Endodermal cell (in vitro differentiated cells): ENCODE results near the gene SEMA4F. TPM values are rescaled to one million over a fixed set of nuclear protein-coding genes. Genes with fewer than 3 reads are reported as not detected.

Source experiments
- DNase-seq: peaks from one replicate; pipeline ENCODE4 v3.0.0-alpha.2; 2017
- H3K27ac ChIP-seq: 2 replicates; pipeline ENCODE4 v1.5.1; 2013; ENCODE audit warnings: mild to moderate bottlenecking, low read depth, low read length, moderate library complexity
- H3K27me3 ChIP-seq: 2 replicates; pipeline ENCODE4 v1.6.1; 2013; ENCODE audit warnings: mild to moderate bottlenecking, low read length, moderate library complexity; ENCODE audit not compliant: insufficient read depth, control insufficient read depth, poor library complexity, severe bottlenecking
- H3K36me3 ChIP-seq: 2 replicates; pipeline ENCODE4 v1.7.0; 2013; ENCODE audit warnings: mild to moderate bottlenecking, low read length, moderate library complexity; ENCODE audit not compliant: control insufficient read depth, insufficient read depth
- H3K4me1 ChIP-seq: one replicate; pipeline ENCODE4 v1.7.0; 2013; ENCODE audit warnings: low read length; ENCODE audit not compliant: control insufficient read depth, insufficient read depth
- H3K4me3 ChIP-seq: 2 replicates; pipeline ENCODE4 v1.5.1; 2013; ENCODE audit warnings: mild to moderate bottlenecking, low read length, moderate library complexity
- H3K9ac ChIP-seq: 2 replicates; pipeline ENCODE4 v1.6.1; 2013; ENCODE audit warnings: mild to moderate bottlenecking, low read length, moderate library complexity; ENCODE audit not compliant: poor library complexity, severe bottlenecking; ENCODE audit errors: extremely low read depth
- H3K9me3 ChIP-seq: 2 replicates; pipeline ENCODE4 v1.6.1; 2013; ENCODE audit warnings: mild to moderate bottlenecking, low read length, moderate library complexity; ENCODE audit not compliant: control insufficient read depth
- H3K27ac Mint-ChIP-seq: 2 replicates; pipeline ENCODE4 v1.8.0; 2020; ENCODE audit warnings: mixed read lengths
- H3K27me3 Mint-ChIP-seq: 2 replicates; pipeline ENCODE4 v1.8.0; 2021; ENCODE audit warnings: mild to moderate bottlenecking, mixed read lengths; ENCODE audit not compliant: insufficient read depth
- H3K36me3 Mint-ChIP-seq: 2 replicates; pipeline ENCODE4 v1.8.0; 2020; ENCODE audit warnings: low read depth, mixed read lengths
- H3K4me1 Mint-ChIP-seq: 2 replicates; pipeline ENCODE4 v1.8.0; 2020; ENCODE audit warnings: mixed read lengths
- H3K4me3 Mint-ChIP-seq: 2 replicates; pipeline ENCODE4 v1.8.0; 2020; ENCODE audit warnings: mild to moderate bottlenecking, moderate library complexity, mixed read lengths
- H3K9me3 Mint-ChIP-seq: 2 replicates; pipeline ENCODE4 v1.8.0; 2020; ENCODE audit warnings: mild to moderate bottlenecking, mixed read lengths
- CTCF ChIP-seq: fragments of 200-600 bp; sonication (generic); conservative IDR thresholded peaks from 2 replicates; pipeline ENCODE4 v1.5.0; 2021; ENCODE audit warnings: antibody characterized with exemption, mild to moderate bottlenecking
- WGBS, 2 experiments: methylation state at CpG; one replicate each; pipeline versions ENCODE4 v1.1.5 to v1.1.7; 2013; ENCODE audit warnings: missing lambda C conversion rate in 2 of 2, mixed read lengths in 1 of 2; ENCODE audit not compliant: insufficient coverage in 1 of 2, insufficient read length in 1 of 2; 5-methylcytosine and 5-hydroxymethylcytosine counted together
- total RNA-seq, 2 donors: library from RNA; stranded (reverse); fragmentation: NEBNext Ultra II Directional in 1 of 2; extraction: Animal tissue kit (Norgen Biotek cat#: 25700) in 1 of 2; gene quantifications; 2 replicates in 1 of 2; 3 replicates in 1 of 2; pipeline ENCODE4 v1.2.1, GENCODE V29; 2021

Gene SEMA4F
- total RNA-seq, 2 donors from 2014 or later = 7.0 to 10.1 TPM

GRCh38 chr2:74728842-74729241 lies 74.8 kb downstream of the SEMA4F start:
- Mint-ChIP-seq H3K36me3 (no peaks in the 10 kb centered on the region), H3K27me3 (peaks cover 6% of the 10 kb centered on the region)
- H3K27ac ChIP-seq = no peak overlapping the region

GRCh38 chr2:74730530-74730929 lies 76.5 kb downstream of the SEMA4F start:
- Mint-ChIP-seq H3K36me3 (no peaks in the 10 kb centered on the region), H3K9me3 (no peaks in the 10 kb centered on the region), H3K27me3 (peaks cover 6% of the 10 kb centered on the region), H3K27ac (no peak overlapping the region), H3K4me3 (no peak overlapping the region), H3K4me1 (peaks cover 5% of the 10 kb centered on the region)
- no peak overlapping the region for H3K27ac ChIP-seq
- 97 to 100% methylated on average over 1 to 2 of the region's 2 CpGs for WGBS, 2 experiments
- no peak for DNase-seq
- H3K4me3 ChIP-seq = no peak overlapping the region
- H3K36me3 ChIP-seq = no peaks in the 10 kb centered on the region
- no peaks in the 10 kb centered on the region for H3K27me3 ChIP-seq
- no peak for TF ChIP-seq CTCF
- no peaks in the 10 kb centered on the region for H3K9me3 ChIP-seq
- H3K4me1 ChIP-seq = peaks cover 4% of the 10 kb centered on the region
- H3K9ac ChIP-seq = no peak overlapping the region

More at GRCh38 chr2:74728842-74729241, 74.8 kb downstream of the SEMA4F start:
- Histone ChIP-seq H3K9me3 (no peaks in the 10 kb centered on the region), H3K27me3 (no peaks in the 10 kb centered on the region), H3K9ac (no peak overlapping the region), H3K4me1 (no peaks in the 10 kb centered on the region), H3K4me3 (no peak overlapping the region), H3K36me3 (no peaks in the 10 kb centered on the region)
- Mint-ChIP-seq H3K4me1 (no peaks in the 10 kb centered on the region), H3K4me3 (no peak overlapping the region), H3K27ac (no peak overlapping the region), H3K9me3 (no peaks in the 10 kb centered on the region)
- DNase-seq = no peak
- TF ChIP-seq CTCF = no peak
- WGBS, 2 experiments = 80 to 90% methylated on average over 1 to 2 of the region's 2 CpGs

Other genes starting within 250 kb of the SEMA4F start
- 1 to 10 TPM; 3.8 to 4.8 TPM for gene C2orf81, start 232.6 kb upstream of the SEMA4F start, total RNA-seq
- gene WDR54, start 232.5 kb upstream of the SEMA4F start, total RNA-seq = 10 to 100 TPM; 43.1 to 69.4 TPM
- gene RTKN, start 212.3 kb upstream of the SEMA4F start, total RNA-seq = 100 to 1,000 TPM in 1 of 2 donors, 10 to 100 TPM in 1; 83.6 to 117 TPM
- 10 to 100 TPM; 23.9 to 38.8 TPM for gene INO80B, start 199.2 kb upstream of the SEMA4F start, total RNA-seq
- 100 to 1,000 TPM; 110 to 116 TPM for gene WBP1, start 195.8 kb upstream of the SEMA4F start, total RNA-seq
- 10 to 100 TPM; 64.8 to 72.9 TPM for gene MOGS, start 188.9 kb upstream of the SEMA4F start, total RNA-seq
- 10 to 100 TPM; 50.9 to 62.7 TPM for gene MRPL53, start 181.6 kb upstream of the SEMA4F start, total RNA-seq
- gene CCDC142, start 171.2 kb upstream of the SEMA4F start, total RNA-seq = 10 to 100 TPM; 19.0 to 24.7 TPM
- 10 to 100 TPM; 31.5 to 32.4 TPM for gene TTC31, start 171.2 kb upstream of the SEMA4F start, total RNA-seq
- 1 to 10 TPM; 1.3 to 1.6 TPM for gene LBX2, start 154.6 kb upstream of the SEMA4F start, total RNA-seq
- gene PCGF1, start 146.6 kb upstream of the SEMA4F start, total RNA-seq = 10 to 100 TPM; 15.5 to 21.4 TPM
- gene TLX2, start 139.8 kb upstream of the SEMA4F start, total RNA-seq = under 1 TPM; 0.22 to 0.27 TPM
- 1 to 10 TPM in 1 of 2 donors, under 1 TPM in 1; 0.93 to 1.1 TPM for gene DQX1, start 128.0 kb upstream of the SEMA4F start, total RNA-seq
- gene AUP1, start 124.5 kb upstream of the SEMA4F start, total RNA-seq = 10 to 100 TPM; 76.3 to 88.9 TPM
- gene HTRA2, start 124.3 kb upstream of the SEMA4F start, total RNA-seq = 10 to 100 TPM; 32.8 to 38.9 TPM
- 1 to 10 TPM; 5.4 to 7.6 TPM for gene LOXL3, start 100.3 kb upstream of the SEMA4F start, total RNA-seq
- gene DOK1, start 99.5 kb upstream of the SEMA4F start, total RNA-seq = 10 to 100 TPM; 12.9 to 15.1 TPM
- 1 to 10 TPM; 3.8 to 5.5 TPM for gene M1AP, start 5.9 kb upstream of the SEMA4F start, total RNA-seq
- 10 to 100 TPM; 21.5 to 31.5 TPM for gene HK2, start 179.9 kb downstream of the SEMA4F start, total RNA-seq